Choroid plexus epithelial cell (primary cell): ENCODE measurements around the gene JCAD.

ENCODE experiments used
- DNase-seq: peaks from one replicate; pipeline ENCODE4 v3.0.0-alpha.2; 2010; ENCODE audit warnings: low read depth
- H3K4me3 ChIP-seq: 2 replicates; pipeline ENCODE4 v1.5.1; 2011; ENCODE audit warnings: low read depth, mild to moderate bottlenecking, control low read depth, low read length, moderate library complexity
- TF ChIP-seq, protein P1 (sequence below): conservative IDR thresholded peaks from 2 replicates; pipeline ENCODE4 v1.5.1; 2011; ENCODE audit warnings: low read depth, mild to moderate bottlenecking, control low read depth, inconsistent platforms, low read length, moderate library complexity

JCAD gene

DNA sequence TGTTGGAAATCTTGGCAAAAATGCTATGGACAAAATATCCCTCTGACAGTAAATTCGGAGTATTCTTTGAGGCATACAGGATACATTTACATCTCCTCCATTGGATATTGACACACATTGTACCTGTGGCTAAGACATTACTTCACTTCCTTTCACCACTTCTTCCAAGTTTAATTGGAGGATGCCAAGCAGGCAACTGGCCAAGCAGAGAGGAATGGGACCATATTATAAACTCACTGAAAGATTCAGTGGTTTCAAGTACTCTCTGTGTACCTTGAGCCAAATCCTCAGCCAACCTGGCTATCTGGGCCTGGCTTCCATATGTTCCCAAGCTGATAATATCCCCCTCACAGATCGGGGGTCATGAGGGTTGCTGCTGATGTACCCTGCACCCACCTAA is 14.7 kb upstream of the JCAD start:
- TF ChIP-seq, protein P1, sequence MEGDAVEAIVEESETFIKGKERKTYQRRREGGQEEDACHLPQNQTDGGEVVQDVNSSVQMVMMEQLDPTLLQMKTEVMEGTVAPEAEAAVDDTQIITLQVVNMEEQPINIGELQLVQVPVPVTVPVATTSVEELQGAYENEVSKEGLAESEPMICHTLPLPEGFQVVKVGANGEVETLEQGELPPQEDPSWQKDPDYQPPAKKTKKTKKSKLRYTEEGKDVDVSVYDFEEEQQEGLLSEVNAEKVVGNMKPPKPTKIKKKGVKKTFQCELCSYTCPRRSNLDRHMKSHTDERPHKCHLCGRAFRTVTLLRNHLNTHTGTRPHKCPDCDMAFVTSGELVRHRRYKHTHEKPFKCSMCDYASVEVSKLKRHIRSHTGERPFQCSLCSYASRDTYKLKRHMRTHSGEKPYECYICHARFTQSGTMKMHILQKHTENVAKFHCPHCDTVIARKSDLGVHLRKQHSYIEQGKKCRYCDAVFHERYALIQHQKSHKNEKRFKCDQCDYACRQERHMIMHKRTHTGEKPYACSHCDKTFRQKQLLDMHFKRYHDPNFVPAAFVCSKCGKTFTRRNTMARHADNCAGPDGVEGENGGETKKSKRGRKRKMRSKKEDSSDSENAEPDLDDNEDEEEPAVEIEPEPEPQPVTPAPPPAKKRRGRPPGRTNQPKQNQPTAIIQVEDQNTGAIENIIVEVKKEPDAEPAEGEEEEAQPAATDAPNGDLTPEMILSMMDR = no peak
- DNase-seq = no peak
- H3K4me3 ChIP-seq = no peak overlapping the region

DNA sequence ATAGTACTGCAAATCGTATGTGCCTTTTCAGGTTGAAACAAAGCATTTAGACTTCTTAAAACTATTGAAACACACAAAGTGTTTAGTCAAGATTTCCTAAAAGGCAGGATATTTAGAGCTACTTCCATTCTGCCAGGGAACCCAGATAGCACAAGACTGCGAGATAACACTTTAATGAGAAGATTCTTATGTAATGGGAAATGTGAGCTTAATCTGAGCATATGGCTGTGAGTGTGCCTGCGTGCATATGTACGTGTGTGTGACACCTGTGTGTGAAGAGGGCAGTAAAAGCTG is 14.3 kb upstream of the JCAD start:
- H3K4me3 ChIP-seq = no peak overlapping the region
- no peak for DNase-seq
- TF ChIP-seq, protein P1 = no peak

DNA sequence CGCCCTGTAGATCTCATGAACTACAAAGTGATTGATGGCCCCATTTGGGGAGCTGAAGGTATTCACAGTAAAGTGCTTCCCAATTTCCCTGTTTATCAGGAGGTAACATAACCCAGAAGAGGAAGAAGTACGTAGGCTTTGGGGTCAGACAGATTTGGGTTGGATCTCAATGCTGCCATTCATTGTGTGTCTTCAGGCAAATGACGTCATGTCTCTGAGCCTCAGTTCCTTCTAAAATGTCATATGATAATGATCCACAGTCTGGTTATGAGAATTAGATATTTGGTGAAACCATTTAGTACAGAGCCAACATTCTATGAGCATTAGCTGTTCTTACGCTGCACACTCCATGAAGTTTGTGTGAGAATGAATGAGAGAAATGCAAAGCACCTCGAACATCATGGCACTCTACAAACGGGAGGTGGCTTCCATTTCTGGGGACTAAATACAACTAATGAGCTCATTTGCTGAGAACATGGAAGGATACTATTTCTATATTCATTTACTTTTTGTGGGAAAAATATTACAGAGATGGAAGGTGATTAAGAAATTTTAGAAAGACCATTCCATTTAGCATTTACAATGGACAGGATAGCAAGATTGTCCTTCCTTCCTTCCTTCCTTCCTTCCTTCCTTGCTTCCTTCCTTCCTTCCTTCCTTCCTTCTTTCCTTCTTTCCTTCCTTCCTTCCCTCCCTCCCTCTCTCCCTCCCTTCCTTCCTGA is 13.8 kb upstream of the JCAD start:
- no peak for DNase-seq
- TF ChIP-seq, protein P1 = no peak
- no peak overlapping the region for H3K4me3 ChIP-seq

DNA sequence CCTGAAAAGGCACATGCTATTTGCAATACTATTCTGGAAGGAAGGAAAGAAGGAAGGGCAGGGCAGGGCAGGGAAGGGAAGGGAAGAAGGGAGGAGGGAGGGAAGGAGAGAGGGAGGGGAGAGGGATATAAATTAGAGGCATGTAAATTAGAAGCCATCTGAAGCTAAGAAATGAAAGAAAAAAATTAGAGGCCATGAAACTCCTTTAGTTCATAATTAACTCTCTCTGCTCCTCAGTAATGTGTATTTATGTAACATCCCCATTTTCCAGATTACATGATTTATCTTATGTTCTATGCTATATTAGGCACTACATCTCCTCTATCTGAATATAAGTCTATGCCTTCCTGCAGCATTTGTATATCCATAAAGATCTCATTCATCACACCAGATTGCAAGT is 12.7 kb upstream of the JCAD start:
- H3K4me3 ChIP-seq = no peak overlapping the region
- DNase-seq = no peak
- TF ChIP-seq, protein P1 = no peak

DNA sequence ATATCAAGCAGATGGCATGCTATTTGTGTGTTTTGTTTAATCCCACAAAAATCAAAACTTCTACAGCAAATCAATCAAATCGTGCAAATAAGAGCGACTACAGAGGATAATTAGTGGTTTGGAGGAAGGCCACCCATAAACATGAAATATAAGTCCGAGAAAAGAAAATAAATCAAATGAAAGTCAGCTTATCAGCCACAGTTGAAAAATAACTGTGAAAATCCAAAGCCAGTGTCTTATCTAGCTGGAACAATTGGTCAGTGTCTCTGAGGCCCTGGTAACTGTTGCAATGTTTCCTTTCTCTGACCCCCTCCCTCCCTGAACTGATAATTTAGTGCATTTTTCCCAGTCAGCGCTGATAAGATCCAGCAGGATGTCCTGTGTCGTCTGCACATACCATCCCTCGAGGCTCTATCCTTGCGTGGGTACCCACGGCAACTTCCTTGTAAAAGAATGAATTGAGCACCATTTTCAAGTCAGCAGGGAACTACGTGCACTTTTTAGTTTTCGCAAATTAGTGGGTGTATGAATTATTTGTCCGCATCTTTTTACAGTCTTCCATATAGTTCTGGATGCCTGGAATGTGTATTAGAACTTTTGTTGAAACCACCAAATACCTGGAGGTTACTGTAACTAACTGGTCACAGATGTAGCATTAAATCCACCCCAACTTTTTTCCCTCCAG is 10.8 kb upstream of the JCAD start:
- TF ChIP-seq, protein P1 = no peak
- peak; percentile 28 for DNase-seq
- H3K4me3 ChIP-seq = no peak overlapping the region

DNA sequence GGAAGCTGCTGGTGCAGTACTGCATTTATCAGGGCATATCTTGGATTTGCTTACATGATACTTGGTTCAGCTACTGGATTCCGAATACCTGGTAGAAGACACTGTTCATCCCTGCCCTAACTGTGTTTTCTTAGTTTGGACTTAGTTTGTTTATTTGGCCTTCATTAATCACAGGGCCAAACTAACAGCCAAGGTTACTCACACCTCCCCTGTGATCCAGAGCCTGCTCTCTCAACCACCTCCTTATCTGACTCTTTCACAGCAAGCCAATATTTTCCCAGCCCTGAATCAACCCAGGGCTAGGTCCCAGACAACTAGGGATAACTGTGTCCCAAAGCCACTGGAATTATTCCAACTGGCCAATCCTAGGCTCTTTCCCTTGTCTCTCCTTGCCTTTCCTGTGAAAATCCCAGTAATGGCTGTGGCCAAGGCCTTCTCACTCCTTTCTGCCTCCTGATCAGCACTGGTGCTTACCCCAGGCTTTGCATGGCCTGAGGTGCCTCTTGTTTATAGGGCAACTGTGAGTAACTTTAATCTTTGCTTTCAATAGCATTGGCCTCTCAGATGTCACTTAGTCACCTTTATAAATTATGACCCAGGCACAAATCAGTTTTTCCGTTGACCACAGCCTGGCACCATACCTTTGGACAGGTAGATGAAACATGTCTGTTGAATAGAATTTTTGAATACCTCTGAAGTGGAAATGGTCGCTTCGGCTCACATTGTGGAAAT is 9.3 kb upstream of the JCAD start:
- TF ChIP-seq, protein P1 = no peak
- no peak for DNase-seq
- H3K4me3 ChIP-seq = no peak overlapping the region

DNA sequence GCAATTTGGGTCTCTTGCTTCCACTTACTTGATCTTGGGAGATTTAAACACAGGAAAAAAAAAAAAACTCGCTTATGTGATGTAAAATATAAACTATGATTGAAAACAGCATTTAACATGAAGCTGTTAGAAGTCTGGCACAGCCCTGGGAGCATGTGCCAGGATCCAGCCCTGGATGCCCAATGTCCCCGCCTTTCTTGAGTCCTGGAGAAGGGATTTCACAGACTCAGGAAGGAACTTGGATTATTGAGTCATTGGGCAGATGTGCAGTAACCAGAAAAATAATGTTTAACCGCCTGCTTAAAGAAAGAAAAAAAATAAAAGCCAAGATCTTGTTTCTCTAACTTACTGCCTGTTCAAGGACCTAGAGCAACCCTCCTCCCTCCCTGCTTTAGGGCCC is 3.7 kb upstream of the JCAD start:
- no peak overlapping the region for H3K4me3 ChIP-seq
- TF ChIP-seq, protein P1 = no peak
- peak; percentile 39 for DNase-seq
